ENCODE results near the gene OR2AJ1. TPM values are rescaled to one million over a fixed set of nuclear protein-coding genes. Genes with fewer than 3 reads are reported as not detected.
A peak's percentile ranks its signal among the peaks of the same experiment; 100 is the strongest.

The OR2AJ1 gene
- total and polyA plus RNA-seq, 2 donors (not counting 1 experiment from before 2014, with no cell fraction given): not detected

GRCh38 chr1:247905181-247905580 lies 19.5 kb upstream of the OR2AJ1 start:
- 100% methylated on average over 7 of the region's 13 CpGs for WGBS (ENCODE audit: insufficient coverage)
- H3K4me1 Mint-ChIP-seq: peaks cover 25% of the 10 kb centered on the region
- ChIA-PET CTCF (no interaction called here), POLR2A (no interaction called here)
- Histone ChIP-seq H3K9me3 (ENCODE audit: control extremely low read depth in 1 of 3, control insufficient read depth in 2 of 3, insufficient read depth in 1 of 3, low read length in 2 of 3) (peaks cover 0 to 12% (median 4%) of the 10 kb centered on the region in 3 donors), H3K4me1 (ENCODE audit: control insufficient read depth in 2 of 2, insufficient read depth in 2 of 2, low read length in 2 of 2) (peaks cover 8 to 11% of the 10 kb centered on the region in 2 donors), H3K27ac (ENCODE audit: low read length in 2 of 2) (no peak overlapping the region), H4K20me1 (ENCODE audit: control insufficient read depth, insufficient read depth, low read length, poor library complexity, severe bottlenecking) (no peaks in the 10 kb centered on the region), H3K36me3 (replicated peaks in 1 of 2; ENCODE audit: control extremely low read depth in 1 of 2, control insufficient read depth in 1 of 2, extremely low read depth in 1 of 2, insufficient read depth in 2 of 2, low read length in 1 of 2) (no peaks in the 10 kb centered on the region), H3K4me3 (ENCODE audit: control extremely low read depth in 1 of 5, extremely low read depth in 1 of 5, insufficient read depth in 1 of 5, low read depth in 2 of 5, low read length in 4 of 5) (no peak overlapping the region), H2AFZ (ENCODE audit: insufficient read depth, low read depth, low read length, poor library complexity, severe bottlenecking) (no peak overlapping the region), H3K79me2 (ENCODE audit: control insufficient read depth, insufficient read depth, low read length) (no peaks in the 10 kb centered on the region), H3K9ac (ENCODE audit: low read length) (no peak overlapping the region), H3K4me2 (replicated peaks; ENCODE audit: low read depth, low read length, poor library complexity, severe bottlenecking) (no peak overlapping the region), H3K27me3 (replicated peaks in 1 of 4; ENCODE audit: control extremely low read depth in 1 of 4, control insufficient read depth in 3 of 4, insufficient read depth in 4 of 4, low read length in 3 of 4) (no peaks in the 10 kb centered on the region)
- TF ChIP-seq EZH2 (IDR thresholded peaks at IDR 0.05; ENCODE audit: borderline replicate concordance, insufficient read depth, low read depth, low read length, poor library complexity, severe bottlenecking) (no peak), CTCF (IDR thresholded peaks at IDR 0.05) (no peak)
- intact Hi-C loops (cut with micrococcal nuclease): no loop called here
- H3K27ac Mint-ChIP-seq: peak overlapping the region; percentile 56
- H3K4me3 Mint-ChIP-seq: peak overlapping the region; percentile 78
- ATAC-seq (ENCODE audit: low read depth) (no peak), DNase-seq (no peak)
- H3K27me3 Mint-ChIP-seq: no peaks in the 10 kb centered on the region
- peaks cover 5% of the 10 kb centered on the region for H3K9me3 Mint-ChIP-seq (ENCODE audit: insufficient read depth)

GRCh38 chr1:247905910-247906503 lies 18.7 kb upstream of the OR2AJ1 start:
- Mint-ChIP-seq H3K27me3 (no peaks in the 10 kb centered on the region), H3K4me1 (peaks cover 25% of the 10 kb centered on the region), H3K4me3 (peak overlapping the region; percentile 78), H3K9me3 (ENCODE audit: insufficient read depth) (peaks cover 5% of the 10 kb centered on the region), H3K27ac (peak overlapping the region; percentile 71)
- peak overlapping the region; percentile 0 to 68 (median 53) for H3K4me3 ChIP-seq (ENCODE audit: control extremely low read depth in 1 of 5, extremely low read depth in 1 of 5, insufficient read depth in 1 of 5, low read depth in 2 of 5, low read length in 4 of 5)
- intact Hi-C loops (cut with micrococcal nuclease): no loop called here
- H3K27me3 ChIP-seq (replicated peaks in 1 of 4; ENCODE audit: control extremely low read depth in 1 of 4, control insufficient read depth in 3 of 4, insufficient read depth in 4 of 4, low read length in 3 of 4): no peaks in the 10 kb centered on the region
- peak overlapping the region; percentile 60 for H3K9ac ChIP-seq (ENCODE audit: low read length)
- ChIA-PET CTCF (interaction anchor here (0.8 kb wide), 1 partner anchor 48 kb away, joined by 3 read pairs; no protein-coding TSS in a partner anchor), POLR2A (no interaction called here)
- peak overlapping the region; percentile 34 to 43 for H3K27ac ChIP-seq (ENCODE audit: low read length in 2 of 2)
- TF ChIP-seq EZH2 (IDR thresholded peaks at IDR 0.05; ENCODE audit: borderline replicate concordance, insufficient read depth, low read depth, low read length, poor library complexity, severe bottlenecking) (no peak), CTCF (IDR thresholded peaks at IDR 0.05) (no peak)
- no peaks in the 10 kb centered on the region for H3K36me3 ChIP-seq (replicated peaks in 1 of 2; ENCODE audit: control extremely low read depth in 1 of 2, control insufficient read depth in 1 of 2, extremely low read depth in 1 of 2, insufficient read depth in 2 of 2, low read length in 1 of 2)
- H3K9me3 ChIP-seq (ENCODE audit: control extremely low read depth in 1 of 3, control insufficient read depth in 2 of 3, insufficient read depth in 1 of 3, low read length in 2 of 3): peaks cover 0 to 12% (median 4%) of the 10 kb centered on the region in 3 donors
- ATAC-seq (ENCODE audit: low read depth) (peak; percentile 36), DNase-seq (peak; percentile 25)
- no peaks in the 10 kb centered on the region for H4K20me1 ChIP-seq (ENCODE audit: control insufficient read depth, insufficient read depth, low read length, poor library complexity, severe bottlenecking)
- H3K4me1 ChIP-seq (ENCODE audit: control insufficient read depth in 2 of 2, insufficient read depth in 2 of 2, low read length in 2 of 2): peaks cover 8 to 11% of the 10 kb centered on the region in 2 donors
- no peaks in the 10 kb centered on the region for H3K79me2 ChIP-seq (ENCODE audit: control insufficient read depth, insufficient read depth, low read length)
- WGBS (ENCODE audit: insufficient coverage): 0% methylated on average over 4 of the region's 9 CpGs
- peak overlapping the region; percentile 71 for H3K4me2 ChIP-seq (replicated peaks; ENCODE audit: low read depth, low read length, poor library complexity, severe bottlenecking)
- peak overlapping the region; percentile 36 for H2AFZ ChIP-seq (ENCODE audit: insufficient read depth, low read depth, low read length, poor library complexity, severe bottlenecking)
